Nephron (organoid): ENCODE data around the gene ZBED3.
A peak's percentile ranks its signal among the peaks of the same experiment; 100 is the strongest.

ENCODE experiments used
- H3K27ac Mint-ChIP-seq, 3 experiments: 2 replicates each; pipeline ENCODE4 v1.8.0; 2020; ENCODE audit warnings: mixed read lengths in 3 of 3, mild to moderate bottlenecking in 2 of 3, moderate library complexity in 1 of 3
- H3K27me3 Mint-ChIP-seq: 2 replicates; pipeline ENCODE4 v1.8.0; 2021; ENCODE audit warnings: low read depth, mild to moderate bottlenecking, moderate library complexity, mixed read lengths
- H3K36me3 Mint-ChIP-seq: 2 replicates; pipeline ENCODE4 v1.8.0; 2020; ENCODE audit warnings: low read depth, mixed read lengths
- H3K4me1 Mint-ChIP-seq: 2 replicates; pipeline ENCODE4 v1.8.0; 2020; ENCODE audit warnings: mixed read lengths
- H3K4me3 Mint-ChIP-seq, 3 experiments: 2 replicates each; pipeline ENCODE4 v1.8.0; 2020; ENCODE audit warnings: mild to moderate bottlenecking in 3 of 3, mixed read lengths in 3 of 3, moderate library complexity in 2 of 3
- H3K9me3 Mint-ChIP-seq: 2 replicates; pipeline ENCODE4 v1.8.0; 2020; ENCODE audit warnings: mixed read lengths
- CTCF ChIP-seq, 3 experiments: fragments of 200-600 bp; sonication (generic); IDR thresholded peaks; one replicate each; pipeline ENCODE4 v1.5.0; 2021; ENCODE audit warnings: antibody characterized with exemption in 3 of 3; ENCODE audit not compliant: unreplicated experiment in 3 of 3

ZBED3 gene

GRCh38 chr5:77046416-77047073 lies 40.5 kb downstream of the ZBED3 start:
- Mint-ChIP-seq H3K36me3 (peaks cover 58% of the 10 kb centered on the region), H3K9me3 (no peaks in the 10 kb centered on the region), H3K27ac (no peak overlapping the region), H3K4me3 (no peak overlapping the region), H3K27me3 (no peaks in the 10 kb centered on the region), H3K4me1 (no peaks in the 10 kb centered on the region)
- TF ChIP-seq CTCF (IDR thresholded peaks at IDR 0.05; ENCODE audit: unreplicated experiment in 3 of 3): no peak

GRCh38 chr5:77035950-77036349 lies 51.1 kb downstream of the ZBED3 start:
- Mint-ChIP-seq H3K9me3 (peaks cover under 1% of the 10 kb centered on the region), H3K4me3 (no peak overlapping the region), H3K27ac (no peak overlapping the region), H3K36me3 (peaks cover 58% of the 10 kb centered on the region), H3K27me3 (no peaks in the 10 kb centered on the region), H3K4me1 (peaks cover 9% of the 10 kb centered on the region)
- TF ChIP-seq CTCF (IDR thresholded peaks at IDR 0.05; ENCODE audit: unreplicated experiment in 3 of 3): no peak

DNA sequence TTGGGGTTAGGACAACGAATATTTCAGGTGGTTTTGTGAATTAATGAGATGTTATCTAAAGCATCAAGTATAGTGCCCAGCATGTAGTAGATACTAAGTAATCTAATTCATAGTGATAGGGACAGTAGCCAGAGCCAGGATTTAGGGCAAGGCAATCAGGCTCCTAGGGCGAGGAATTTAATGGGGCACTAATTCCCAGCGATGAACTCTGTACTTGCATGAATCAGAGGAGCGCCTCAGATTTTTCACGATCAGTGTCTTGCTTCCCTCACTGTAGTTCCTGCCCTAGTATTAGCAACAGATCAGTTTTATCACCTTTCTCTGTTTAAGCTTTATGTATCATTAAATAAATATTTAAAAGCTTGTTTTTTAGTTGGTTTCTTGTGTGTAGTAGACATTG lies 53.7 kb downstream of the ZBED3 start:
- Mint-ChIP-seq H3K27me3 (peaks cover 4% of the 10 kb centered on the region), H3K9me3 (peaks cover 16% of the 10 kb centered on the region), H3K4me3 (peak overlapping the region; percentile 58 to 70 (median 67)), H3K27ac (peak overlapping the region in 1 of 3 experiments; percentile 48), H3K36me3 (peaks cover 47% of the 10 kb centered on the region), H3K4me1 (peaks cover 14% of the 10 kb centered on the region)
- no peak for TF ChIP-seq CTCF (IDR thresholded peaks at IDR 0.05; ENCODE audit: unreplicated experiment in 3 of 3)

- peaks cover 45% of the 10 kb centered on the region for H3K36me3 Mint-ChIP-seq
- peaks cover 20% of the 10 kb centered on the region for H3K9me3 Mint-ChIP-seq
- H3K27me3 Mint-ChIP-seq: peaks cover 4% of the 10 kb centered on the region
- TF ChIP-seq CTCF (IDR thresholded peaks at IDR 0.05; ENCODE audit: unreplicated experiment in 3 of 3): no peak
- H3K27ac Mint-ChIP-seq: no peak overlapping the region
- peaks cover 14% of the 10 kb centered on the region for H3K4me1 Mint-ChIP-seq
- H3K4me3 Mint-ChIP-seq: peak overlapping the region; percentile 35 to 70 (median 58)
Measured at GRCh38 chr5:77032635-77033034, 54.5 kb downstream of the ZBED3 start.

DNA sequence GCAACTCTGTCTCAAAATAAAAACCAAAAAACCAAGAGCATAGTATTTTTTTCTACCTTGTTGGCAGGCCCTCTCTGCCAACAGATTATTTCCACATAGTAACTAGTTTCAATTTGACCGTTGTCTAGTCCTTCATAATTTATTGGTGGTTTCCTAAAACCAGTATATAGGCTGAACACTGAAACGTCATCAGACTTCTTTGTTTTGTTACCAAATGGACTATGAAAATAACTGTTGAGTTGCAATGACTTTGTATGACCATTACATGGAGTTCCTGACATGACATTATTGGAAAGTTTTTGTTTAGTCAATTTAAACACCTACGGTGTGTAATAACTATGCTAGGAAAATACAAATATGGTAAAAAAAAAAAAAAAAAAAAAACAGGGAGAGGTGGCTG lies 55.2 kb downstream of the ZBED3 start:
- H3K4me1 Mint-ChIP-seq: peaks cover 14% of the 10 kb centered on the region
- peak overlapping the region; percentile 85 to 88 (median 87) for H3K4me3 Mint-ChIP-seq
- H3K27ac Mint-ChIP-seq: no peak overlapping the region
- peaks cover 41% of the 10 kb centered on the region for H3K36me3 Mint-ChIP-seq
- peaks cover 20% of the 10 kb centered on the region for H3K9me3 Mint-ChIP-seq
- TF ChIP-seq CTCF (IDR thresholded peaks at IDR 0.05; ENCODE audit: unreplicated experiment in 3 of 3): no peak
- H3K27me3 Mint-ChIP-seq: peaks cover 4% of the 10 kb centered on the region
